ENCODE data around the gene PAN2. TPM values are rescaled to one million over a fixed set of nuclear protein-coding genes. Genes with fewer than 3 reads are reported as not detected.
A peak's percentile ranks its signal among the peaks of the same experiment; 100 is the strongest.
"Not testable (repeated sequence)": the region's sequence is repeated elsewhere in the genome, so short reads cannot be mapped to it uniquely, and the experiment has no call there.

The PAN2 gene
- total RNA-seq, 2 experiments from 2014 or later = 48.7 to 72.5 TPM

GRCh38 chr12:56359851-56360767 is 26.3 kb upstream of the PAN2 start, which contains the start of gene STAT2:
STAT2 (minus strand) TSS chr12:56360107; CDS start chr12:56356571, 3,536 bp downstream.
- H3K27me3 Mint-ChIP-seq = no peaks in the 10 kb centered on the region
- DNase-seq = peak; percentile 100

GRCh38 chr12:56358836-56359532 is 25.2 kb upstream of the PAN2 start:
- DNase-seq = peak; percentile 52
- Mint-ChIP-seq H3K36me3 (peaks cover 35% of the 10 kb centered on the region), H3K4me3 (peak overlapping the region; percentile 93), H3K27me3 (no peaks in the 10 kb centered on the region), H3K27ac (peak overlapping the region; percentile 95), H3K9me3 (ENCODE audit: low read depth) (no peaks in the 10 kb centered on the region), H3K4me1 (peaks cover 24% of the 10 kb centered on the region)
- CTCF ChIA-PET = interaction anchor here (0.8 to 4.6 kb wide), 18 partner anchors 11 to 241 kb away, joined by 3 to 21 read pairs (median 5); partner anchors contain the start of genes ANKRD52, CNPY2, COQ10A and ESYT1
- no peak for ATAC-seq

More at GRCh38 chr12:56359851-56360767, 26.3 kb upstream of the PAN2 start, which contains the start of gene STAT2:
- no peaks in the 10 kb centered on the region for H3K9me3 Mint-ChIP-seq (ENCODE audit: low read depth)
- H3K4me1 Mint-ChIP-seq = peaks cover 24% of the 10 kb centered on the region
- CTCF ChIA-PET = interaction anchor here (0.8 to 4.6 kb wide), 24 partner anchors 9 to 276 kb away, joined by 3 to 21 read pairs (median 5); partner anchors contain the start of genes ANKRD52, CNPY2, COQ10A and ESYT1
- H3K27ac Mint-ChIP-seq = peak within 1 kb of the TSS; percentile 95
- H3K36me3 Mint-ChIP-seq = peaks cover 25% of the 10 kb centered on the region
- peak; percentile 97 for ATAC-seq
- peak within 1 kb of the TSS; percentile 93 for H3K4me3 Mint-ChIP-seq

GRCh38 chr12:56351325-56351724 is 17.5 kb upstream of the PAN2 start:
- H3K9me3 Mint-ChIP-seq (ENCODE audit: low read depth) = no peaks in the 10 kb centered on the region
- H3K4me1 Mint-ChIP-seq = peaks cover 8% of the 10 kb centered on the region
- H3K4me3 Mint-ChIP-seq = no peak overlapping the region
- H3K36me3 Mint-ChIP-seq = peaks cover 67% of the 10 kb centered on the region
- DNase-seq (no peak), ATAC-seq (no peak)
- H3K27ac Mint-ChIP-seq = no peak overlapping the region
- CTCF ChIA-PET = interaction anchor here (1.4 kb wide), 1 partner anchor 10 kb away, joined by 7 read pairs; the partner anchor contains the start of gene STAT2
- H3K27me3 Mint-ChIP-seq = no peaks in the 10 kb centered on the region

GRCh38 chr12:56350662-56351061 is 16.9 kb upstream of the PAN2 start:
- H3K36me3 Mint-ChIP-seq = peaks cover 69% of the 10 kb centered on the region
- no peak overlapping the region for H3K4me3 Mint-ChIP-seq
- ATAC-seq (no peak), DNase-seq (no peak)
- peak overlapping the region; percentile 9 for H3K27ac Mint-ChIP-seq
- peaks cover 5% of the 10 kb centered on the region for H3K4me1 Mint-ChIP-seq
- CTCF ChIA-PET = interaction anchor here (0.8 to 1.4 kb wide), 2 partner anchors 10 to 14 kb away, joined by 3 to 7 read pairs; partner anchors contain the start of gene STAT2
- no peaks in the 10 kb centered on the region for H3K27me3 Mint-ChIP-seq
- no peaks in the 10 kb centered on the region for H3K9me3 Mint-ChIP-seq (ENCODE audit: low read depth)

GRCh38 chr12:56348776-56349175 is 15.0 kb upstream of the PAN2 start:
- Mint-ChIP-seq H3K4me1 (peaks cover 4% of the 10 kb centered on the region), H3K4me3 (no peak overlapping the region), H3K9me3 (ENCODE audit: low read depth) (no peaks in the 10 kb centered on the region), H3K27ac (no peak overlapping the region), H3K27me3 (no peaks in the 10 kb centered on the region), H3K36me3 (peaks cover 61% of the 10 kb centered on the region)
- ATAC-seq (no peak), DNase-seq (no peak)
- CTCF ChIA-PET = interaction anchor here (0.8 to 1.5 kb wide), 2 partner anchors 10 to 579 kb away, joined by 3 read pairs; partner anchors contain the start of gene IL23A

GRCh38 chr12:56347255-56347654 is 13.5 kb upstream of the PAN2 start:
- not testable (repeated sequence) for DNase-seq; H3K9me3 Mint-ChIP-seq (ENCODE audit: low read depth); H3K4me3 Mint-ChIP-seq; ATAC-seq; H3K27me3 Mint-ChIP-seq; H3K4me1 Mint-ChIP-seq; H3K27ac Mint-ChIP-seq
- CTCF ChIA-PET = interaction anchor here (1.2 to 1.7 kb wide), 4 partner anchors 11 to 31 kb away, joined by 3 to 5 read pairs (median 3); partner anchors contain the start of genes CNPY2, PAN2 and STAT2
- H3K36me3 Mint-ChIP-seq = peaks cover 71% of the 10 kb centered on the region

- H3K27ac Mint-ChIP-seq = no peak overlapping the region
- ATAC-seq = peak; percentile 47
- peaks cover 4% of the 10 kb centered on the region for H3K4me1 Mint-ChIP-seq
- H3K36me3 Mint-ChIP-seq = peaks cover 72% of the 10 kb centered on the region
- no peaks in the 10 kb centered on the region for H3K27me3 Mint-ChIP-seq
- H3K4me3 Mint-ChIP-seq = no peak overlapping the region
- CTCF ChIA-PET = interaction anchor here (1.0 to 1.7 kb wide), 4 partner anchors 11 to 31 kb away, joined by 3 to 5 read pairs (median 3); partner anchors contain the start of genes CNPY2 and STAT2
- H3K9me3 Mint-ChIP-seq (ENCODE audit: low read depth) = no peaks in the 10 kb centered on the region
- no peak for DNase-seq
Measured at GRCh38 chr12:56346675-56347074, 12.9 kb upstream of the PAN2 start.

- H3K27me3 Mint-ChIP-seq; H3K9me3 Mint-ChIP-seq (ENCODE audit: low read depth); ATAC-seq; H3K4me3 Mint-ChIP-seq; H3K27ac Mint-ChIP-seq; DNase-seq: not testable (repeated sequence)
- Mint-ChIP-seq H3K4me1 (peaks cover 34% of the 10 kb centered on the region), H3K36me3 (peaks cover 52% of the 10 kb centered on the region)
- CTCF ChIA-PET = interaction anchor here (0.6 to 1.4 kb wide), 3 partner anchors 10 to 82 kb away, joined by 3 read pairs; no protein-coding TSS in a partner anchor
Measured at GRCh38 chr12:56342290-56342689, 8.5 kb upstream of the PAN2 start.

GRCh38 chr12:56341616-56342015 is 7.8 kb upstream of the PAN2 start:
- DNase-seq = no peak
- H3K27ac Mint-ChIP-seq = no peak overlapping the region
- H3K27me3 Mint-ChIP-seq = no peaks in the 10 kb centered on the region
- no peak overlapping the region for H3K4me3 Mint-ChIP-seq
- H3K9me3 Mint-ChIP-seq (ENCODE audit: low read depth) = no peaks in the 10 kb centered on the region
- H3K36me3 Mint-ChIP-seq = peaks cover 46% of the 10 kb centered on the region
- ATAC-seq = no peak
- CTCF ChIA-PET = interaction anchor here (0.6 to 1.0 kb wide), 2 partner anchors 36 to 82 kb away, joined by 3 read pairs; no protein-coding TSS in a partner anchor
- peaks cover 38% of the 10 kb centered on the region for H3K4me1 Mint-ChIP-seq

- no peaks in the 10 kb centered on the region for H3K9me3 Mint-ChIP-seq (ENCODE audit: low read depth)
- peaks cover 31% of the 10 kb centered on the region for H3K36me3 Mint-ChIP-seq
- peaks cover 47% of the 10 kb centered on the region for H3K4me1 Mint-ChIP-seq
- DNase-seq (no peak), ATAC-seq (no peak)
- H3K27ac Mint-ChIP-seq = peak overlapping the region; percentile 99
- H3K4me3 Mint-ChIP-seq = peak overlapping the region; percentile 69
- CTCF ChIA-PET = interaction anchor here (0.7 to 2.7 kb wide), 10 partner anchors 10 to 149 kb away, joined by 3 to 21 read pairs (median 4); partner anchors contain the start of genes CNPY2, SMARCC2 and STAT2
- no peaks in the 10 kb centered on the region for H3K27me3 Mint-ChIP-seq
Measured at GRCh38 chr12:56339158-56339422, 5.3 kb upstream of the PAN2 start.

- Mint-ChIP-seq H3K36me3 (peaks cover 26% of the 10 kb centered on the region), H3K27ac (peak within 1 kb of the TSS; percentile 99), H3K4me3 (peak within 1 kb of the TSS; percentile 69), H3K4me1 (peaks cover 47% of the 10 kb centered on the region), H3K9me3 (ENCODE audit: low read depth) (no peaks in the 10 kb centered on the region), H3K27me3 (no peaks in the 10 kb centered on the region)
- CTCF ChIA-PET = interaction anchor here (0.7 to 2.7 kb wide), 10 partner anchors 11 to 149 kb away, joined by 3 to 21 read pairs (median 4); partner anchors contain the start of genes CNPY2, SMARCC2 and STAT2
- peak; percentile 87 for DNase-seq
- peak; percentile 41 for ATAC-seq
Measured at GRCh38 chr12:56338308-56339157, 4.7 kb upstream of the PAN2 start, which contains the start of gene IL23A. IL23A (plus strand) TSS chr12:56338884; CDS start chr12:56339045, 161 bp downstream.

- DNase-seq (no peak), ATAC-seq (no peak)
- H3K36me3 Mint-ChIP-seq = peaks cover 19% of the 10 kb centered on the region
- H3K27ac Mint-ChIP-seq = peak overlapping the region; percentile 82
- no peaks in the 10 kb centered on the region for H3K9me3 Mint-ChIP-seq (ENCODE audit: low read depth)
- H3K4me3 Mint-ChIP-seq = no peak overlapping the region
- H3K4me1 Mint-ChIP-seq = peaks cover 52% of the 10 kb centered on the region
- CTCF ChIA-PET = interaction anchor here (1.2 to 2.7 kb wide), 5 partner anchors 16 to 127 kb away, joined by 3 to 21 read pairs (median 4); partner anchors contain the start of genes CNPY2 and STAT2
- no peaks in the 10 kb centered on the region for H3K27me3 Mint-ChIP-seq
Measured at GRCh38 chr12:56337753-56338251, 4.0 kb upstream of the PAN2 start.

Measured in activated CD8-positive, alpha-beta memory T cell treated with anti-CD3 and anti-CD28 coated beads, Interleukin-2, amount 10 ng/mL, durations not matched to agents 7 days and 5 days (primary cell).